T-cell (primary cell): Measurements from ENCODE around the gene FOXO3B. TPM values are rescaled to one million over a fixed set of nuclear protein-coding genes. Genes with fewer than 3 reads are reported as not detected.
A peak's percentile ranks its signal among the peaks of the same experiment; 100 is the strongest.
"Not testable (repeated sequence)": the region's sequence is repeated elsewhere in the genome, so short reads cannot be mapped to it uniquely, and the experiment has no call there.

ENCODE experiments used
- ATAC-seq, 4 experiments: fragments of 200-7000 bp in 3 of 4; fragments of 150-1000 bp in 1 of 4; cut with Tn5 transposase; replicated peaks in 1 of 4; 1 replicate in 3 of 4; 2 replicates in 1 of 4; pipeline ENCODE4 v1.10.0; 2021; ENCODE audit warnings: moderate library complexity in 3 of 4, mild to moderate bottlenecking in 2 of 4, moderate number of reproducible peaks in 1 of 4
- CTCF ChIA-PET, 2 donors: fragments of 300-600 bp; sonication (Branson Sonifier 250); formaldehyde crosslinking; loops; one replicate each; lab custom pipeline; 2022; ENCODE audit warnings: antibody characterized with exemption in 2 of 2; lab: Charles Lee
- POLR2A ChIA-PET, 2 donors: fragments of 300-600 bp; sonication (Branson Sonifier 250); formaldehyde crosslinking; loops; one replicate each; lab custom pipeline; 2022; ENCODE audit warnings: antibody characterized with exemption in 2 of 2; lab: Charles Lee
- DNase-seq, 35 experiments: peaks; one replicate each; pipeline versions ENCODE4 v3.0.0 to v3.0.0-alpha.2; 2013 to 2023
- H3K27ac ChIP-seq: one replicate; pipeline ENCODE4 v1.5.1; 2013; ENCODE audit warnings: low read length
- H3K27me3 ChIP-seq, 2 experiments: replicated peaks in 1 of 2; 1 replicate in 1 of 2; 2 replicates in 1 of 2; pipeline versions ENCODE4 v1.6.1 to v1.7.0; 2013; ENCODE audit warnings: low read length in 1 of 2, mixed read lengths in 1 of 2; ENCODE audit not compliant: control insufficient read depth in 2 of 2, insufficient read depth in 2 of 2; ENCODE audit errors: extremely low read depth in 1 of 2
- H3K36me3 ChIP-seq, 2 donors: 1 replicate in 1 of 2; 2 replicates in 1 of 2; pipeline versions ENCODE4 v1.6.1 to v1.7.0; 2013; ENCODE audit warnings: low read length in 1 of 2; ENCODE audit not compliant: control insufficient read depth in 2 of 2, insufficient read depth in 1 of 2; ENCODE audit errors: extremely low read depth in 1 of 2
- H3K4me1 ChIP-seq, 2 experiments: 1 replicate in 1 of 2; 2 replicates in 1 of 2; pipeline versions ENCODE4 v1.6.1 to v1.7.0; 2013; ENCODE audit warnings: low read length in 2 of 2, mixed read lengths in 1 of 2; ENCODE audit not compliant: insufficient read depth in 2 of 2, control insufficient read depth in 1 of 2; ENCODE audit errors: extremely low read depth in 1 of 2
- H3K4me3 ChIP-seq, 2 donors: 1 replicate in 1 of 2; 2 replicates in 1 of 2; pipeline versions ENCODE4 v1.5.1 to v1.7.0; 2013; ENCODE audit warnings: mild to moderate bottlenecking in 2 of 2, low read length in 1 of 2, moderate library complexity in 1 of 2; ENCODE audit not compliant: control insufficient read depth in 1 of 2; ENCODE audit errors: extremely low read depth in 1 of 2
- H3K9me3 ChIP-seq: 2 replicates; pipeline ENCODE4 v1.7.0; 2013
- H3K27ac Mint-ChIP-seq, 2 donors: one replicate each; pipeline ENCODE4 v1.8.0; 2020 to 2021; ENCODE audit warnings: mild to moderate bottlenecking in 2 of 2, mixed read lengths in 2 of 2
- H3K27me3 Mint-ChIP-seq, 2 donors: one replicate each; pipeline ENCODE4 v1.8.0; 2021 to 2022; ENCODE audit warnings: mixed read lengths in 2 of 2
- H3K36me3 Mint-ChIP-seq: one replicate; pipeline ENCODE4 v1.8.0; 2021; ENCODE audit warnings: mixed read lengths
- H3K4me1 Mint-ChIP-seq, 3 donors: one replicate each; pipeline ENCODE4 v1.8.0; 2020 to 2022; ENCODE audit warnings: mixed read lengths in 3 of 3, mild to moderate bottlenecking in 1 of 3
- H3K4me3 Mint-ChIP-seq, 3 donors: one replicate each; pipeline ENCODE4 v1.8.0; 2020 to 2022; ENCODE audit warnings: mild to moderate bottlenecking in 3 of 3, mixed read lengths in 3 of 3, moderate library complexity in 3 of 3
- H3K9me3 Mint-ChIP-seq, 3 donors: one replicate each; pipeline ENCODE4 v1.8.0; 2020 to 2022; ENCODE audit warnings: mixed read lengths in 3 of 3
- WGBS: methylation state at CpG from one replicate; pipeline ENCODE4 v1.1.5; 2013; ENCODE audit warnings: missing lambda C conversion rate; ENCODE audit not compliant: insufficient coverage; 5-methylcytosine and 5-hydroxymethylcytosine counted together
- total RNA-seq, 35 experiments: library from RNA in 6 of 35; stranded (reverse) in 6 of 35; fragments of 120-200 nt in 1 of 35; gene quantifications; one replicate each; pipeline versions ENCODE4 v1.2.1 to v1.2.4 and lab custom pipeline; 2013 to 2026

FOXO3B gene
- total RNA-seq, 5 donors from 2014 or later (not counting 1 experiment from before 2014, with no cell fraction given), result 3.2 to 8.6 (median 7.6) TPM

GRCh38 chr17:18635773-18636172 is 46.3 kb downstream of the FOXO3B start:
- H3K36me3 ChIP-seq, H3K36me3 Mint-ChIP-seq, H3K27ac ChIP-seq, DNase-seq, ATAC-seq, H3K9me3 ChIP-seq, CTCF ChIA-PET, H3K27ac Mint-ChIP-seq, H3K9me3 Mint-ChIP-seq, H3K4me3 ChIP-seq, POLR2A ChIA-PET, H3K4me1 ChIP-seq, H3K4me3 Mint-ChIP-seq, H3K4me1 Mint-ChIP-seq: not testable (repeated sequence)
- H3K27me3 ChIP-seq, result peaks cover 0 to 14% of the 10 kb centered on the region in 2 experiments
- 82% methylated on average over 3 of the region's 7 CpGs for WGBS
- peaks cover 13 to 18% of the 10 kb centered on the region in 2 donors for H3K27me3 Mint-ChIP-seq

- H3K4me3 ChIP-seq, CTCF ChIA-PET, H3K4me1 Mint-ChIP-seq, H3K27ac Mint-ChIP-seq, H3K36me3 ChIP-seq, H3K4me1 ChIP-seq, H3K36me3 Mint-ChIP-seq, DNase-seq, H3K27ac ChIP-seq, POLR2A ChIA-PET, H3K9me3 Mint-ChIP-seq, H3K9me3 ChIP-seq: not testable (repeated sequence)
- H3K27me3 ChIP-seq, result peaks cover 0 to 14% of the 10 kb centered on the region in 2 experiments
- ATAC-seq, result peak; percentile 20 to 39 (median 34)
- Mint-ChIP-seq H3K27me3 (peaks cover 13 to 18% of the 10 kb centered on the region in 2 donors), H3K4me3 (peak overlapping the region in 2 of 3 donors; percentile 21 to 60)
- 12% methylated on average over 52 of the region's 56 CpGs for WGBS
These were observed 47.4 kb downstream of the FOXO3B start for GRCh38 chr17:18634550-18635263.

Other genes with a start within 250 kb of the FOXO3B start
- under 1 TPM in 3 of 5 donors, not detected in 2; 0.19 to 0.59 (median 0.54) TPM for gene LGALS9C, start 205.5 kb downstream of the FOXO3B start, total RNA-seq
- gene TBC1D28, start 37.9 kb downstream of the FOXO3B start, total RNA-seq, result under 1 TPM in 1 of 5 donors, not detected in 4; 0.39 TPM
- under 1 TPM in 1 of 5 donors, not detected in 4; 0.12 TPM for gene FBXW10, start 61.7 kb upstream of the FOXO3B start, total RNA-seq
- gene TVP23B, start 98.9 kb upstream of the FOXO3B start, total RNA-seq, result 10 to 100 TPM; 14.6 to 30.6 (median 28.8) TPM
- gene PRPSAP2, start 175.8 kb upstream of the FOXO3B start, total RNA-seq, result 10 to 100 TPM; 27.4 to 49.6 (median 39.6) TPM